Body of pancreas (tissue), 4 donors: Measurements from ENCODE around the gene ATOH8. TPM values are rescaled to one million over a fixed set of nuclear protein-coding genes. Genes with fewer than 3 reads are reported as not detected.

ENCODE experiments used
- ATAC-seq: fragments of 150-250 bp; one replicate; pipeline ENCODE4 v1.9.1; 2016
- DNase-seq, 4 donors: peaks; one replicate each; pipeline ENCODE4 v3.0.0-alpha.2; 2019
- H3K27ac ChIP-seq, 4 donors: fragments of 200-600 bp; sonication (generic); 1 replicate in 3 of 4; 2 replicates in 1 of 4; pipeline versions ENCODE4 v1.5.1 to v1.6.1; 2016 to 2019; ENCODE audit warnings: mild to moderate bottlenecking in 1 of 4, mixed read lengths in 1 of 4, moderate library complexity in 1 of 4
- H3K27me3 ChIP-seq, 2 donors: fragments of 200-600 bp; sonication (generic); one replicate each; pipeline ENCODE4 v1.6.0; 2016; ENCODE audit warnings: mild to moderate bottlenecking in 1 of 2
- H3K36me3 ChIP-seq, 2 donors: fragments of 200-600 bp; sonication (generic); replicated peaks in 1 of 2; 2 replicates each; pipeline ENCODE4 v1.5.1; 2016; ENCODE audit warnings: low read depth in 2 of 2; ENCODE audit not compliant: insufficient read depth in 1 of 2
- H3K4me1 ChIP-seq: fragments of 200-600 bp; sonication (generic); one replicate; pipeline ENCODE4 v1.6.0; 2016
- H3K4me3 ChIP-seq, 2 donors: fragments of 200-600 bp; sonication (generic); 1 replicate in 1 of 2; 2 replicates in 1 of 2; pipeline ENCODE4 v1.5.1; 2016 to 2019
- H3K9me3 ChIP-seq, 3 donors: fragments of 200-600 bp; sonication (generic); 1 replicate in 2 of 3; 2 replicates in 1 of 3; pipeline ENCODE4 v1.5.1; 2016
- CTCF ChIP-seq, 7 experiments: fragments of 450-650 bp in 4 of 7; fragments of 200-600 bp in 3 of 7; sonication (generic) in 3 of 7; IDR thresholded peaks; one replicate each; pipeline ENCODE4 v1.5.1; 2016 to 2019; ENCODE audit warnings: antibody characterized with exemption in 7 of 7
- POLR2A ChIP-seq, 3 donors: fragments of 450-650 bp; IDR thresholded peaks; one replicate each; pipeline ENCODE4 v1.6.1; 2016; ENCODE audit warnings: antibody characterized with exemption in 3 of 3, mild to moderate bottlenecking in 2 of 3
- WGBS, 2 donors: methylation state at CpG; one replicate each; pipeline ENCODE4 v1.1.5; 2017; 5-methylcytosine and 5-hydroxymethylcytosine counted together
- intact Hi-C: fragments of 100-400 bp; cut with DNase I; formaldehyde crosslinking; loops from one replicate; pipeline ENCODE4 v1.15.1; 2023
- total RNA-seq, 2 donors: library from RNA; depleted of rRNA; stranded (reverse); fragments of >200 nt; gene quantifications; one replicate each; pipeline ENCODE4 v1.1.0, GENCODE V29; 2016

ATOH8 gene
- total RNA-seq, 2 donors from 2014 or later: 12.9 to 14.5 TPM

DNA sequence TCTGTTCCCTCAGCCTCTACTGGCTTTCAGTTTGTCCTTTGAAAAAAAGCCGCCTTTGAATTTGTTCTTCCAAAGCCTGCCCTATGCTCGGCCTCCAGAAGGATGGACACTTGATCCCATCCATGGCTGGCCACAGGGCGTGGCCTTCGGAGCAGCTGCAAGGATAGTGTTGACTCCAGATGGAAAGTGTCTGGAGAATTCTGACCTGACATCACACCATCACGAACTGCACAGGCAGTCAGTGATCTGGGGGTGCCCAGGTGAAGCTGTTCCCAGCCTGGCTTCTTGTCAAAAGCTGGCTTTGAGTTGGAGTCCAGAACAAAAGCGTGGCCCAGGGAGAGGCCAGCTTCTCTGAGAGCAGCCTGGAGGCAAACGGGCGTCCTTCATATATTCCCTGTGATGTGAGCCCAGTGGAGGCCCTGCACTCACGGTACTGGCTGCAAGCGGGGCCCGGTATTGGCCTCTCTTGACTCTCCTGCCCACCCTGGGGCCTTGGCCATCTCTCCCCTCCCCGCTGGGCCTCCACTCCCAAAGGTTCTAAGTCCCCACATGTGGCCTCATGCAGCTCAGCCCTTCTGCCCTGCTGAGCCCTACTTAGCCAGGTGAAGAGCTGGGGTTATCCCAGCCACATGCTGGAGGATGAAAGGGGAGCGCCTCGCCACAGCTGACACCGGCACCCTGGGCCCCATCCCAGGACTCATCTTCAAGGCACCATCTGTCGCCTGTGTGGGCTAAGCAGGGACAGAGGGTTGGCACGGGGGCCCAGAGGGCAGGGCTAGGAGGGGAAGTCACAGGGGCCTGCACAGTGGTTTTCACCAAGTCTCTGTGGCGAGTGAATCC is 20.4 kb upstream of the ATOH8 start:
- WGBS, 2 donors: 87 to 88% methylated on average over 17 to 18 of the region's 18 CpGs
- TF ChIP-seq CTCF (IDR thresholded peaks at IDR 0.05) (no peak), POLR2A (IDR thresholded peaks at IDR 0.05) (no peak)
- no peak overlapping the region for H3K27ac ChIP-seq
- no peaks in the 10 kb centered on the region for H3K9me3 ChIP-seq
- H3K4me3 ChIP-seq: no peak overlapping the region
- DNase-seq (no peak), ATAC-seq (no peak)
- intact Hi-C loops: loop anchor here (5.0 kb wide), 1 partner anchor 79 kb away; no protein-coding TSS in a partner anchor
- no peaks in the 10 kb centered on the region for H3K36me3 ChIP-seq
- H3K4me1 ChIP-seq: peaks cover 16% of the 10 kb centered on the region
- no peaks in the 10 kb centered on the region for H3K27me3 ChIP-seq

GRCh38 chr2:85734015-85734414 is 19.8 kb upstream of the ATOH8 start:
- intact Hi-C loops: loop anchor here (5.0 kb wide), 1 partner anchor 78 kb away; no protein-coding TSS in a partner anchor
- no peak for TF ChIP-seq POLR2A (IDR thresholded peaks at IDR 0.05)
- TF ChIP-seq CTCF (IDR thresholded peaks at IDR 0.05): no peak
- ATAC-seq: no peak
- H3K27me3 ChIP-seq: no peaks in the 10 kb centered on the region
- peaks cover 12% of the 10 kb centered on the region for H3K4me1 ChIP-seq
- no peak for DNase-seq
- no peaks in the 10 kb centered on the region for H3K9me3 ChIP-seq
- 71 to 89% methylated on average over 2 to 4 of the region's 4 CpGs for WGBS, 2 donors
- H3K4me3 ChIP-seq: no peak overlapping the region
- no peaks in the 10 kb centered on the region for H3K36me3 ChIP-seq
- H3K27ac ChIP-seq: no peak overlapping the region

- Histone ChIP-seq H3K4me3 (no peak overlapping the region), H3K4me1 (peaks cover 11% of the 10 kb centered on the region), H3K36me3 (no peaks in the 10 kb centered on the region), H3K9me3 (no peaks in the 10 kb centered on the region), H3K27me3 (no peaks in the 10 kb centered on the region), H3K27ac (no peak overlapping the region)
- ATAC-seq: no peak
- no peak for TF ChIP-seq CTCF (IDR thresholded peaks at IDR 0.05)
- no peak for TF ChIP-seq POLR2A (IDR thresholded peaks at IDR 0.05)
- no peak for DNase-seq
- intact Hi-C loops: loop anchor here (5.0 kb wide), 1 partner anchor 77 kb away; no protein-coding TSS in a partner anchor
- 86% methylated on average over 5 of the region's 5 CpGs for WGBS, 2 donors
Measured at GRCh38 chr2:85734942-85735608, 18.7 kb upstream of the ATOH8 start.

GRCh38 chr2:85735691-85736090 is 18.1 kb upstream of the ATOH8 start:
- TF ChIP-seq CTCF (IDR thresholded peaks at IDR 0.05) (no peak), POLR2A (IDR thresholded peaks at IDR 0.05) (no peak)
- no peaks in the 10 kb centered on the region for H3K36me3 ChIP-seq
- intact Hi-C loops: no loop called here
- H3K4me3 ChIP-seq: no peak overlapping the region
- no peaks in the 10 kb centered on the region for H3K9me3 ChIP-seq
- H3K27ac ChIP-seq: no peak overlapping the region
- peaks cover 15% of the 10 kb centered on the region for H3K4me1 ChIP-seq
- no peaks in the 10 kb centered on the region for H3K27me3 ChIP-seq
- ATAC-seq (no peak), DNase-seq (no peak)
